HG03521 (cell line): Measurements from ENCODE around the gene MTTP.

Experiments used
- ATAC-seq: cut with Tn5 transposase; IDR thresholded peaks from one replicate; pipeline ENCODE4 v1.9.1; 2021; ENCODE audit warnings: mild to moderate bottlenecking, moderate library complexity; ENCODE audit not compliant: unreplicated experiment

The MTTP gene

GRCh38 chr4:99665983-99666382, 91.4 kb downstream of the MTTP start:
- ATAC-seq: no peak

DNA sequence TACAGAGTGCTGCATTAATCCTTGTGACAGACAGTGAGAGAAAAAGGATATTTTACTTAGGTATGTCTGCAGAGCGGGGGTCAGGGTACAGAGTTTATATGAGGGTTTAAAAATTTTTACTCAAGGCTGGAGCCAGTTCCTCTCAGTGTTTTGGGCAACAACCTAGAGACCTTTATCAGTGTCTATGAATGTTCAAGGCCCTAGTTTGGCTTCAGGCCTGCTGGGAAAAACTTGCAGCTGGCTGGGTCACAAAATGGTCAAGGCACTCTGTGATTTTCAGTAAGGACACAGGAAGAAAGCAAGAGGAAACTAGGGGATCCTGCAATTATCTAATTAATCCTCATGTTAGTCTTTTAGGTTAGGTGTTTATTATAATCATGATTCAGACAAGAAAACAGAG, 93.8 kb downstream of the MTTP start:
- ATAC-seq: no peak

GRCh38 chr4:99669084-99669483, 94.5 kb downstream of the MTTP start:
- ATAC-seq: no peak

GRCh38 chr4:99670409-99671073, 95.9 kb downstream of the MTTP start:
- no peak for ATAC-seq
